Smooth muscle cell (in vitro differentiated cells): Measurements from ENCODE around the gene SLC30A5. TPM values are rescaled to one million over a fixed set of nuclear protein-coding genes. Genes with fewer than 3 reads are reported as not detected.

Experiments
- DNase-seq: peaks from one replicate; lab custom pipeline; 2025; ENCODE audit not compliant: unreplicated experiment; lab: John Stamatoyannopoulos, UW
- H2AFZ ChIP-seq: fragments of 200-600 bp; sonication (generic); 2 replicates; pipeline ENCODE4 v1.6.0; 2016; ENCODE audit warnings: antibody characterized with exemption, low read depth, mild to moderate bottlenecking
- H3F3A ChIP-seq: fragments of 200-600 bp; sonication (generic); 2 replicates; pipeline ENCODE4 v1.6.0; 2017; ENCODE audit warnings: antibody characterized with exemption, low read depth
- H3K27ac ChIP-seq: fragments of 200-600 bp; sonication (generic); 2 replicates; pipeline ENCODE4 v1.5.1; 2016; ENCODE audit warnings: low read depth, mild to moderate bottlenecking
- H3K27me3 ChIP-seq: fragments of 200-600 bp; sonication (generic); 2 replicates; pipeline ENCODE4 v1.6.1; 2016; ENCODE audit warnings: low read depth, mild to moderate bottlenecking
- H3K36me3 ChIP-seq: fragments of 200-600 bp; sonication (generic); 2 replicates; pipeline ENCODE4 v1.5.1; 2016; ENCODE audit warnings: low read depth
- H3K4me1 ChIP-seq: fragments of 200-600 bp; sonication (generic); 2 replicates; pipeline ENCODE4 v1.5.1; 2016; ENCODE audit warnings: low read depth
- H3K4me2 ChIP-seq: fragments of 200-600 bp; sonication (generic); 2 replicates; pipeline ENCODE4 v1.6.0; 2016; ENCODE audit warnings: mild to moderate bottlenecking
- H3K4me3 ChIP-seq: fragments of 200-600 bp; sonication (generic); 2 replicates; pipeline ENCODE4 v1.5.1; 2016; ENCODE audit warnings: mild to moderate bottlenecking
- H3K79me2 ChIP-seq: fragments of 200-600 bp; sonication (generic); 2 replicates; pipeline ENCODE4 v1.6.0; 2016; ENCODE audit warnings: low read depth, mild to moderate bottlenecking
- H3K9ac ChIP-seq: fragments of 200-600 bp; sonication (generic); 2 replicates; pipeline ENCODE4 v1.6.0; 2016; ENCODE audit warnings: low read depth
- H3K9me3 ChIP-seq: fragments of 200-600 bp; sonication (generic); replicated peaks from 2 replicates; pipeline ENCODE4 v1.5.1; 2016; ENCODE audit warnings: low read depth
- H4K20me1 ChIP-seq: fragments of 200-600 bp; sonication (generic); 2 replicates; pipeline ENCODE4 v1.6.0; 2016; ENCODE audit warnings: low read depth
- CTCF ChIP-seq: fragments of 200-600 bp; sonication (generic); IDR thresholded peaks from 2 replicates; pipeline ENCODE4 v1.5.1; 2017; ENCODE audit warnings: borderline replicate concordance, mild to moderate bottlenecking, antibody characterized with exemption; ENCODE audit not compliant: insufficient read depth, poor library complexity, severe bottlenecking
- WGBS: methylation state at CpG from one replicate; pipeline ENCODE4 v1.1.7; 2016; ENCODE audit warnings: low lambda C conversion rate; 5-methylcytosine and 5-hydroxymethylcytosine counted together
- polyA plus RNA-seq: library from polyadenylated mRNA; unstranded; fragments of >200 nt; fragmentation: Nextera tagmentation; extraction: Ambion mirVana; gene quantifications from 2 replicates; pipeline ENCODE4 v1.2.1, GENCODE V29; 2016
- total RNA-seq: library from RNA; depleted of rRNA; stranded (reverse); fragments of >200 nt; gene quantifications from 2 replicates; pipeline ENCODE4 v1.2.3, GENCODE V29; 2014

The SLC30A5 gene
- total and polyA plus RNA-seq, 2 experiments from 2014 or later, result 54.5 to 79.5 TPM

DNA sequence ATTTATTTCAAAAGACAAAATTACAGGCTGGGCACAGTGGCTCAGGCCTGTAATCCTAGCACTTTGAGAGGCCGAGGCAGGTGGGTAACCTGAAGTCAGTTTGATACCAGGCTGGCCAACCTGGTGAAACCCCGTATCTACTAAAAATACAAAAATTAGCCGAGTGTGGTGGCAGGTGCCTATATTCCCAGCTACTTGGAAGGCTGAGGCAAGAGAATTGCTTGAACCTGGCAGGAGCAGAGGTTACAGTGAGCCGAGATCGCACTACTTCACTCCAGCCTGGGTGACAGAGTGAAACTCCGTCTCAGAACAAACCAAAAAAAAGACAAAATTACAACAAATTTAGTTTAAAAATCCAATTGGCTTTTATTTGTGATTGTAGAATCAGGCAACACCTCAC is 14.3 kb upstream of the SLC30A5 start:
- WGBS, result 94% methylated on average over 6 of the region's 6 CpGs
- no peak overlapping the region for H3K9ac ChIP-seq
- no peak overlapping the region for H3K27ac ChIP-seq
- H3K4me3 ChIP-seq, result no peak overlapping the region
- H3F3A ChIP-seq, result no peaks in the 10 kb centered on the region
- no peaks in the 10 kb centered on the region for H3K9me3 ChIP-seq
- H2AFZ ChIP-seq, result no peak overlapping the region
- no peaks in the 10 kb centered on the region for H3K36me3 ChIP-seq
- H3K4me2 ChIP-seq, result no peak overlapping the region
- no peaks in the 10 kb centered on the region for H3K79me2 ChIP-seq
- no peaks in the 10 kb centered on the region for H4K20me1 ChIP-seq
- DNase-seq, result no peak
- H3K27me3 ChIP-seq, result no peaks in the 10 kb centered on the region
- no peak for TF ChIP-seq CTCF
- H3K4me1 ChIP-seq, result no peaks in the 10 kb centered on the region

GRCh38 chr5:69083412-69083811 is 10.4 kb upstream of the SLC30A5 start:
- Histone ChIP-seq H3K4me2 (no peak overlapping the region), H3K79me2 (no peaks in the 10 kb centered on the region), H3K36me3 (no peaks in the 10 kb centered on the region), H2AFZ (no peak overlapping the region), H3F3A (no peaks in the 10 kb centered on the region), H4K20me1 (no peaks in the 10 kb centered on the region), H3K9me3 (no peaks in the 10 kb centered on the region), H3K4me3 (no peak overlapping the region), H3K27me3 (no peaks in the 10 kb centered on the region), H3K9ac (no peak overlapping the region), H3K27ac (no peak overlapping the region), H3K4me1 (no peaks in the 10 kb centered on the region)
- no peak for DNase-seq
- TF ChIP-seq CTCF, result no peak

DNA sequence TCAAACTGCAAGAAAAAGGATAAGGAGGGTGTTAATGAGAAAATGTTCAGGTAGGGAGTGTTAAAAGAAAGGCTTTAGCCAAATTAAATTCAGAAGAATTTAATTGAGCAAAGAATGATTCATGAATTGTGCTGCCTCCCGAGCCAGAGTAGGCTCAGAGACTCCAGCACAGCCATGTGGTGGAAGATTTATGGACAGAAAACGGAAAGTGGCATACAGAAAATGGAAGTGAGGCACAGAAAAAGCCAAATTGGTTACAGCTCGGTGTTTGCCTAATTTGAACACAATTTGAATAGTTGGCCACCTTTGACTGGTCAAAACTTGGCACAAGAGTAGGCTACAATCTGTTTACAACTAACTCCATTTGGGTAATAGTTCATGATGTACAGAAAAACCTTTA is 9.6 kb upstream of the SLC30A5 start:
- no peak for DNase-seq

More for the DNA sequence above, 9.6 kb upstream of the SLC30A5 start:
- no peaks in the 10 kb centered on the region for H3K9me3 ChIP-seq
- no peak overlapping the region for H3K9ac ChIP-seq
- TF ChIP-seq CTCF, result no peak
- H3K4me3 ChIP-seq, result no peak overlapping the region
- no peak overlapping the region for H3K4me2 ChIP-seq
- no peaks in the 10 kb centered on the region for H3K27me3 ChIP-seq
- H4K20me1 ChIP-seq, result no peaks in the 10 kb centered on the region
- no peak overlapping the region for H2AFZ ChIP-seq
- H3K4me1 ChIP-seq, result no peaks in the 10 kb centered on the region
- no peaks in the 10 kb centered on the region for H3K79me2 ChIP-seq
- H3K27ac ChIP-seq, result no peak overlapping the region
- 84% methylated on average over 3 of the region's 3 CpGs for WGBS
- no peaks in the 10 kb centered on the region for H3F3A ChIP-seq
- no peaks in the 10 kb centered on the region for H3K36me3 ChIP-seq
